Daoy (cell line): Measurements from ENCODE around the gene PGAP6. TPM values are rescaled to one million over a fixed set of nuclear protein-coding genes. Genes with fewer than 3 reads are reported as not detected.
"Not testable (repeated sequence)": the region's sequence is repeated elsewhere in the genome, so short reads cannot be mapped to it uniquely, and the experiment has no call there.

Experiments
- DNase-seq: peaks from one replicate; pipeline ENCODE4 v3.0.0-alpha.2; 2015; ENCODE audit warnings: low read depth
- total RNA-seq: library from RNA; depleted of rRNA; stranded (reverse); fragments of >200 nt; shearing (Covaris generic); gene quantifications from 2 replicates; pipeline ENCODE4 v1.2.3, GENCODE V29; 2014

The PGAP6 gene
- total RNA-seq, 1 experiment from 2014 or later: 22.1 TPM

DNA sequence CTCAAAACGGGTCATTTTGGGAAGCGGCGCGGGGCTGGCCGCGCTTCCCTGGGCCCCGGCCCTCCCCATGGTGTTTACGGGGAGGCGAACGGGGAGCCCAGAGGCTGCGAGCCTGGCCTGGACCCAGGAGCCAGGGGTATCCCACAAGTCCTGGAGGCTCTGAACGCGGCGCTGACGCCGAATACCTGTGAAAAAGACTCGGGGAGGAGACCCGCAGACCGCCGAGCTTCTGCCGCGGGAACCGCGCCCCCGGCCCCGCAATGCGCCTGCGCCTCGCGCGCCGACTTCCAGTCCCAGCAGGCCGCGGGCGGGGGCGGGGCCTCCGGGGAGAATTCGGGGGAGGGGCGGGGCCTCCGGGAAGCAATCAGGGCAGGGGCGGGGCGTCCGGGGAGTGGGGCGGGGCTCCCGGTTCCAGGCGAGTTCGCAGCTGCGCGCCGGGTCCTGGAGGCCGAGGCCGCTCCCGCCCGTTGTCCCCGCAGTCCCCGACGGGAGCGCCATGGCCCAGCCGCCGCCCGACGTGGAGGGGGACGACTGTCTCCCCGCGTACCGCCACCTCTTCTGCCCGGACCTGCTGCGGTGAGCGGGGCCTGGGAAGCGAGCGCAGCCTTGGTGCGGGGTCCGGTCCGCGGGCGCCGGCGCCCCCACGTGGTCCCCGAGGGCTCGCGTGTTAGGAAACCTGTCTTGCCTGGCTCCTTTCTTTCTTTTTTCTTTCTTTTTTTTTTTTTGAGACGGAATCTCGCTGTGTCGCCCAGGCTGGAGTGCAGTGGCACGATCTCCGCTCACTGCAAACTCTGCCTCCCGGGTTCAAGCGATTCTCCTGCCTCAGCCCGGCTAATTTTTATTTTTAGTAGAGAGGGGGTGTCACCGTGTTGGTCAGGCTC lies 19.9 kb upstream of the PGAP6 start, which contains the start of gene DECR2:
Gene DECR2 (plus strand): TSS at position 418 of the 881 bp plus-strand sequence. CDS start 79 bp downstream, at position 497.
- DNase-seq: peak; percentile 90

DNA sequence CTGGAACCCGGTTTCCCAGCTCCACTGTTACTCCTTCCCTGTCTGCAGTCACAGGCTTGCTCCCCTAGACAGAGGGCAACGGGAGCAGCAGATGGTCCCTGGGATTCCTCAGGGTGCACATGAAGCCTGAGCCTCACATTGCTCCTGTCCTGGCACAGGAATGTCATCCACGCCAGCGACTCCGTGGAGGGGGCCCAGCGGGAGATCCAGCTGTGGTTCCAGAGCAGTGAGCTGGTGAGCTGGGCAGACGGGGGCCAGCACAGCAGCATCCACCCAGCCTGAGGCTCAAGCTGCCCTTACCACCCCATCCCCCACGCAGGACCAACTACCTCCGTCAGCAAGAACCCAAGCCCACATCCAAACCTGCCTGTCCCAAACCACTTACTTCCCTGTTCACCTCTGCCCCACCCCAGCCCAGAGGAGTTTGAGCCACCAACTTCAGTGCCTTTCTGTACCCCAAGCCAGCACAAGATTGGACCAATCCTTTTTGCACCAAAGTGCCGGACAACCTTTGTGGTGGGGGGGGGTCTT lies 18.3 kb upstream of the PGAP6 start:
- DNase-seq: no peak

DNA sequence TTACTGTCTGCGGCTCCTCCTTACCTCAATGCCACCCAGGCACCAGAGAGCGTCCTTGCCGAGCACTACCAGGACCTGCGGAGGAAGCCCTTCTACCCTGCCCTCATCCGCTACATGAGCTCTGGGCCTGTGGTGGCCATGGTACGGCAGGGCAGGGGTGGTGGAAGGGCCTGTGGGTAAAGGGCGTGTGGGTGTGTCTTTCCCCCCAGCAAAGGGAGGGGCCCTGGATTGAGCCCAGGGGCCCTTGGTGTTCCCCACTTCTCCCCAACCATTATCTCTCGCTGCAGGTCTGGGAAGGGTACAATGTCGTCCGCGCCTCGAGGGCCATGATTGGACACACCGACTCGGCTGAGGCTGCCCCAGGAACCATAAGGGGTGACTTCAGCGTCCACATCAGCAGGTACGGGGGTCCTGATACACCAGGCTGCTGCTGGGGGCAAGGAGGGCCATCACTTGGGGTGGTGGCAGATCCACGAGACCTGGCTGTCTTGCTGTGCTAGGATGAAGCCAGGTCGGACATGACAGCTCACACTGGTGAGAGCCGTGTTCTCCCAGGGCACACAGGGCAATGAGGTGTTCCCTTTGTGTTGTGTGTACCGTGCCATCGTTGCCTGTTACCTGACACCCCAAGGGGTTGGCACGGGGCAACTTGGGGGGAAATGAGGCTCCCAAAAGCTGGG lies 17.7 kb upstream of the PGAP6 start:
- no peak for DNase-seq

DNA sequence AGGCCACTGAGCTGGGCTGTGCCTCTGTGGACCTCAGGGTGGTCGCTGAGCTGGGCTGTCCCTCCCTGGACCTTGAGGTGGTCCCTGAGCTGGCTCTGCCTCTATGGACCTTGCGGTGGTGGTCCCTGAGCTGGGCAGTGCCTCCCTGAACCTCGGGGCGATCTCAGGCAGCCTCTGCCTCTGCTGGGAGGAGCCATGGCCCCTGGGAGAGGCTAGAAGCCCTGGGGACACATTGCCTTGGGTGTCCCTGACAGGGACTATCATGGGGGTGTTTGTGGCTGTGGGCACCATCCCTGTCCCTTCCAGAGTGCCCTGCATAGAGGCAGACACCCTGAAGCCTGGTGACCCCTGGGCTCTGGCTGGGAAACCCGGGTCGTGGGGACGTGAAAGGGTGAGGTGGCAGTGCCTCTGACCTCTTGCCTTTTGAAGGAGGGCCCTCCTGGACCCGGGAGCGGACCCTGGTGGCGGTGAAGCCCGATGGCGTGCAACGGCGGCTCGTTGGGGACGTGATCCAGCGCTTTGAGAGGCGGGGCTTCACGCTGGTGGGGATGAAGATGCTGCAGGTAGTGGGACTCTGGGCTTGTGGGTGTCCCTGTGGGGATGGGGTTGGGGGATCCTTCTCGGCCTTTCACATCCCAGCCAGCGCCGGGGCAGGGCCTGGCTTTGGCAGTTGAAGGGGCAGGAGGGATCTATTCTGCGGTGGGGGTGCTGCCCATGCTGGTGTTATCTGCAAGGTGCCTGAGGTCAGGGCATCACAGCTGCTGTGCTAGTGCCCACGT lies 17.0 kb upstream of the PGAP6 start:
- no peak for DNase-seq

DNA sequence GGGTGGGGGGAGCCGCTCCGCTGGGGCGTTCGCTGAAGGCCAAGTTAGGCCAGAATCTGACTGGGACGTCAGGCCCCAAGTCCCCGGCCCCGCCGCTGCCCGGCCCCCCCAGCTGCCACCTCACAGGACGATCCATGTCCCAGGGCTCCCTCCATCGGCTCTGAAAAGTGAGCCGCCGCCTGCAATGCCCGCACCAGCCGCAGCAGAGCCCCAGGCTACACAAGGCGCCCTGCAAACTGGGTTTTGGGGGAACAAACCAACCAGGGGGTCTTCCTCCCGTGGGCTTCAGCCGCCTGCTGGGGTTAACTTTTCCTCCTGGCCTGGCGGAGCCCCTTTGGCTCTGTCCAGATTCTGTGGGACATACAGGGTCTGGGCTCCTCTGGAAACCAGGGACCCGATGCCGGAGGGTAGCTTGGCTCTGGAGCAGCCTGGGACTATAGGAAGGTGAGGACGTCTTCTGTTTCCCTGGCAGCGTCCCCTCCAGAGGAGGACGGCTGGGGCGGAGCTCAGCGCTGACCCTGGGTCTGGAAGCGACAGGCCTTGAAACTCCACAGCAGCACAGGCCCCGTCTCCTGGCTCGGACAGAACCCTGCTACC lies 16.1 kb upstream of the PGAP6 start:
- peak; percentile 61 for DNase-seq

DNA sequence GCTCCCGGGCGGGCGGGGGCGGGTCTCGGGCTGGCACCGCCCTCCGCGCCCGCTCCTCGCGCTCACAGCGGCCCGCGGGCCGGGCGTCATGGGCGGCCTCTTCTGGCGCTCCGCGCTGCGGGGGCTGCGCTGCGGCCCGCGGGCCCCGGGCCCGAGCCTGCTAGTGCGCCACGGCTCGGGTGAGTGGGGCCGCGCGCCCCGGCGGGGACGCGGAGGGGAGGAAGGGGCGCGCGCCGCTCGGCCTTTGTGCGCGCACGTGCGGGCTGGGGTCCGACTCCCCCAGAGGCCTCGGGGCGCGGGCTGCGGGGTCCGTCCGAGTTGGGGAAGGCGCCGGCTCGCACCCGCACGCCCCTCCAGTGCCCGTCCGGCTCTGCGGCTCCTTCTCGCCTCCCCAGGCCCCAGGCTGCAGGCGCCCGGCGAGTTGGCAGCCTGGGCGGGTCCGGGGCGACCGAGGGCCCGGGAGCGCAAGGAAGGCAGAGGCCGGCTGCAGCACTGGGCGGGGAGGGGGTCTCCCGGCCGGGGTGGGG lies 15.4 kb upstream of the PGAP6 start, which contains the start of gene NME4:
Gene NME4 (plus strand): TSS at position 65 of the 527 bp plus-strand sequence. CDS start 24 bp downstream, at position 89.
- peak; percentile 36 for DNase-seq

DNA sequence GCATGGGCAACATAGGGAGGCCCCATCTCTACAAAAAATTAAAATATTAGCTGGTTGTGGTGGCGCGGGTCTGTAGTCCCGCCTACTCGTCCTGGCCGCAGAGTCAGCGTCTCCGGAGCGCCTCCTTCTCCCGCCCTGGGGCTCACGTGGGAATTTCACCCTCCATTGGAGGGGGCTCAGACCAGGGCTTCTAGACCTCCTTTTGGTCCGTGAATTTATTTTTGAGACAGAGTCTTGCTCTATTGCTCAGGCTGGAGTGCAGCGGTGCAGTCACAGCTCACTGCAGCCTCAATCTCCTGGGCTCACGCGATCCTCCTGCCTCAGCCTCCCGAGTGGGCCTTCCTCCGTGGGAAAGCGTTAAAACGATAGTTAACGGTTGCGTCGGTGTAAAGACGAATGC lies 14.8 kb upstream of the PGAP6 start:
- DNase-seq: peak; percentile 63

DNA sequence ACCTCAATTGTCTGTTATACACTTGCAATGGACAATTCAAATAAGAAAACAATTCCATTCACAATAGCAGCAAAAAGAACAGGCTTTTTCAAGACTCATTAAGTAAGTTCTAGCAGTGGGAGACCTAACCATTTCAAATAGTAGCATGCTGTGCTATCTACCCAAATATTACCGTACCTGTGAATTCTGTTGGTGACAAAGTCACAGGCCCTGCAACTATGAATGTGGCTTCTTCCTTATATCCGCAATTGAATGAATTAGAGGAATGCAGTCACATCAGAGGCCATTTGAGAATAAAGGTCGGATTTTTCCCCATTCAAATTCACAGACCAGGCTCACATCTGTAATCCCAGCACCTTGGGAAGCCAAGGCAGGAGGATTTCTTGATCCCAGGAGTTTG lies 14.4 kb upstream of the PGAP6 start:
- no peak for DNase-seq

DNA sequence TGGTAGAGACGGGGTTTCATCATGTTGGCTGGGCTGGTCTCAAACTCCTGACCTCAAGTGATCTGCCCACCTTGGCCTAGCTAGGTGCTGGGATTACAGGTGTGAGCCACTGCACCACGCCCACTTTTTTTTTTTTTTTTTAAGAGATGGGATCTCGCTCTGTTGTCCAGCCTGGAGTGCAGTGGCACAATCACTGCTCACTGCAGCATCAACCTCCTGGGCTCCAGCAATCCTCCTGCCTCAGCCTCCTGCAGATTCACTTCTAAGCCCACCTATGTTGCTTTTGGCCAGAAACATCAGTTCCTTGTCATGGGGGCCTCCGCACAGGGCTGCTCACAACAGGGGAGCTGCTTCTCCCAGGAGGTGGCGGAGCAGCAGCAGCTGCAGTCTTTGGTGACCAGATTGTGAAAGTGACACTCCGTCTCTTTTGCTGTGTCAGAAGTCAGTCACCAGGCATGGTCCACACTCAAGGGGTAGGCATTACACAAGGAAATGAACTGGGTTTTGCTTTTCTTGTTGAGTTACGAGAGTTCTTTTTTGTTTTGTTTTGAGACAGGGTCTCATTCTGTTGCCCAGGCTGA lies 10.8 kb upstream of the PGAP6 start:
- DNase-seq: no peak

DNA sequence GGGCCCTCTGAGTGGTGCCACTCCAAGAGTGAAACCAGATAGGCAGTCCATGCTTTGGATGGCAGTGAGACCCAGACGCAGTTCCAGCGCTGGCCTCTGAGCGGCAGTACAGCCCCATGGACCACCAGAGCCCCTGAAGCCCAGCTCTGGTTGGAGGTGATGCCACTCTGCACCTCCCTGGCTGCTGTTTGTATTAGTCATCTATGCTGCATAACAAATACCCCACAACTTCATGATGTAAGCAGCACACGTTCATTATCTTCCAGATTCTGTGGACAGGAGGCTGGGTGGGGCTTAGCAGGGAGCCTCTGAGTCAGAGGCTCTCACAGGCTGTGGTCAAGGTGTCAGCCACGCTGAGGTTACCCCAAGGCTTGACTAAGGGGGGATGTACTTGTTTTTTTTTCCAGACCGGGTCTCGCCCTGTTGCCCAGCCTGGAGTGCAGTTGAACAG lies 10.1 kb upstream of the PGAP6 start:
- peak; percentile 82 for DNase-seq

DNA sequence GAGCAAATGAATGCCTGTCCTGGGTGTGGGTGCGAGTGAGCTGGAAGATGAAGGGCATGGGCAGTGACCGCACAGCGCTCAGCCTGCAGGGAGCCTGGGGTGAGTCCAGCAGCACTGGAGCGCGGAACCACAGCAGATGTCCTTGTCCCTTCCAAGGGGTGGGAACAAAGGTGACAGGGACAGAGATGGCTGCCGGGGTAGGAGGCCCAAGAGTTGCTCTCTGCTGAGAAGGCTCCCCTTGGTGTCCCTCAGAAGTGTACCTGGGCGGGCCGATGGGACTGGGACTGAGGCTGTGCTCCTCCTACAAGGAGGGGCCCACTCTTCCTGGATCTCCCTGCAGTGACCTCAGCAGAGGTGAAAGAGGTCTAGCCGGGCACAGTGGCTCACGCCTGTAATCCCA lies 7.6 kb upstream of the PGAP6 start:
- DNase-seq: no peak

DNA sequence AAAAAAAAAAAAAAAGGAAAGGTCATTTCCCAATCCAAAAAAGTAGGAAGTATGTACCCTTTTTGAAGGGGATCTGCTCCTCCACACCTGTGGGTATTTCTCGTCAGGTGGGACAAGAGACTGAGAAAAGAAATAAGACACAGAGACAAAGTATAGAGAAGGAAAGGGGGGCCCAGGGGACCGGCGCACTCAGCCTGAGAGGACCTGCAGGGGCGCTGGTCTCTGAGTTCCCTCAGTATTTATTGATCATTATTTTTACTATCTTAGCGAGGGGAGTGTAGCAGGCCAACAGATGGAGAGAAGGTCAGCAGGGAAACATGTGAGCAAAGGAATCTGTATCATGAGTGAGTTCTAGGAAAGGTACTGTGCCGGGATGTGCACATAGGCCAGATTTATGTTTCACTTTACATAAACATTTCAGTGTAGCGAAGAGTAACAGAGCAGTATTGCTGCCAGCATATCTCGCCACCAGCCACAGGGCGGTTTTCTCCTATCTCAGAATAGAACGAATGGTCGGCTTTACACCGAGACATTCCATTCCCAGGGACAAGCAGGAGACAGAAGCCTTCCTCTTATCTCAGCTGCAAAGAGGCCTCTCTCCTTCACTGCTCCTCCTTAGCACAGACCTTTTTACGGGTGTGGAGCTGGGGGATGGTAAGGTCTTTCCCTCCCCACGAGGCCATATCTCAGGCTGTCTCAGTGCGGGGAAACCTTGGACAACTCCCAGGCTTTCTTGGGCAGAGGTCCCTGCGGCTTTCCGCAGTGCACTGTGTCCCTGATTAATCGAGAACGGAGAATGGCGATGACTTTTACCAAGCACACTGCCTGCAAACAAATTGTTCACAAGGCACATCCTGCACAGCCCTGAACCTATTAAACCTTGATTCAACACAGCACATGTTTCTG lies 6.2 kb upstream of the PGAP6 start:
- DNase-seq: not testable (repeated sequence)

DNA sequence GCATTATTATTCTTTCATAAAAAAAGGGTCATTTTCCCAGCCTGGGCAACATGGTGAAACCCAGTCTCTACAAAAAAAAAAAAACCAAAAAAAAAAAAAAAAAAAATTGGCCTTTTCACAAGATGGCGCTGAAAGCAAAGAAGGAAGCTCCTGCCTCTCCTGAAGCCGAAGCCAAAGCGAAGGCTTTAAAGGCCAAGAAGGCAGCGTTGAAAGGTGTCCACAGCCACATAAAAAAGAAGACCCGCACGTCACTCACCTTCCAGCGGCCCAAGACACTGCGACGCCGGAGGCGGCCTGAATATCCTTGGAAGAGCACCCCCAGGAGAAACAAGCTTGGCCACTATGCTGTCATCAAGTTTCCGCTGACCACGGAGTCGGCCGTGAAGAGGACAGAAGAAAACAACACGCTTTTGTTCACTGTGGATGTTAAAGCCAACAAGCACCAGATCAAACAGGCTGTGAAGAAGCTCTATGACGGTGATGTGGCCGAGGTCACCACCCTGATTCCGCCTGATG lies 4.9 kb upstream of the PGAP6 start:
- no peak for DNase-seq

DNA sequence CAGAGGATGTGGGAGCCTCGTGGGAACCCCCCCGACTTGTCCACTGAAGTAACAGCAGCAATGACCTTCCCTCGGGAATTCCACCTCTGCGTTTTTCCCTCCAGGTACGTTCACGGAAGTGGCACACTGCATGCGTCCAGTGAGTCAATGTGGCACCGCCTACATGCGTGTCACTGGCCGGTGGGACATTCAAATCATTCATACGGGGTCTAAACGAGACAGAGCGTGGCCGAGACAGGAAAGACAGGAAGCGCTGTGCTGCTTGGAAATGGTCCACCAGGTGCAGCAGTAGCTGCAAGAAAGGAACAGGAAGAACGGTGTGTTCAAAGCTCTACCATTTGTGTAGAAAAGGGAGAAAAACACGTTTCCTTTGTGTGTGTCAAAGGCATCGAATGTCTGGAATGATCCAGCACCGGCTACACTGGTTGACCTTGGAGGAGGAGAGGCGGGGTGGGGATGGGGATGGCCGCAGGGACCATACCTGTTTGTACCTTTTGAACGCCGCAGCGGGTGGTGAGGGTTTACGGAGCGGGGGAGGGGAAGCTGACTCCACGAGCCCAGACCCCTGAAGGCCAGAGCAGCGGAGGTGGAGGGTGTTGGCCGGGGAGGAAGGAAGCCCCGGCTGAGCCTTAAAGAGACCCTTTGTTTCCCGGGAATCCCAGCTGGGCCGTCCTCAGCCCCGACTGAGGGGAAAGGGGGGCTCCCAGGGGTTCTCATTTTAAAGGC lies 1.7 kb upstream of the PGAP6 start:
- DNase-seq: peak; percentile 39

DNA sequence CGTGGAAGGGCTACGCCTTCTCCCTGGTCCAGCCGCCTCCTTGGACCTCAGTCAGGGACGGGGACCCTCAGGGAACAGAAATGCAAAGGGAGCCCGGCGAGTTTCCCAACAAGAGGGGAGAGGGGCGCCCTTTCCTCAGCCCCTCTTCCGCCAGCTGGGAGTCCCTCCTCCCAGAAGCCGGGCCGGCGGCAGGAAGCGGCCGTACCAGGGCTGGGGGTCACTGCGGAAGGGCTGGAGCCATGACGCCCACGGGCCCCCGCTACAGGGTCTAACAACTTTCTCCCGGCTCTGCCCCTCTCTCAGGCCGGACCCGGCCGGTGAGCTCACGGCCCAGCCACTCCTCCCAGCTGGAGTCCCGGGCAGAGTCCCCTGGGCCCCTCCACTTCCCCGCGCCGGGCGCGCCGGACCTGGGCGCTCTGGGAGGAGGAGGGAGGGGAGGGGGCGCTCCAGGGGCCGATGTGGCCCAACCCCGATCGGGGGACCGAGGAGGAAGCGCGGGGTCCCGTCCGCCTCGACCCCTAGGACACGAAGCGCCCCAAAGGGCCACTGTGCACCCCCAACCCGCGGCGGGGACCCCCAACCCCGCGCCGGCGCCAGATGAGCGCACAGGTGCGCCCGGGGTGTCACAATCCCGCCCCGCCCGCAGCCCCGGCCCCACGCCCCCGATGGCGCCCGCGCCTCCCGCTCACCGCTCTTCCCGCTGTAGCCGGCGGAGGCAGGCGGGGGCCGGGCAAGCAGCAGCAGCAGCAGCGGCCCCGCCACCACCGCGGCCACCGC lies 578 bp downstream of the PGAP6 start:
- no peak for DNase-seq

DNA sequence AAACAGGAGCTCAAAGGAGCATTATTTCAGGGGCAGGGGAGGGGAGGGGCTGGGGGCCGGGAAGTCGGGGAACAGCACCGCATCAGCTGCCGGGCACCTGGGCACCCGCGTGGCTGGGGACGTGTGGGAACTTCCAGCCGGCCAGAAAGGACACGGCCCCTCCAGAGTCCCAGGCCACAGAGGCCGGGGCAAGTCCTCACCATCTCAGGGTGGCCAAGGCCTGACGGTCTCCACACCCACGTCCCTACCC lies 1.1 kb downstream of the PGAP6 start:
- DNase-seq: no peak

DNA sequence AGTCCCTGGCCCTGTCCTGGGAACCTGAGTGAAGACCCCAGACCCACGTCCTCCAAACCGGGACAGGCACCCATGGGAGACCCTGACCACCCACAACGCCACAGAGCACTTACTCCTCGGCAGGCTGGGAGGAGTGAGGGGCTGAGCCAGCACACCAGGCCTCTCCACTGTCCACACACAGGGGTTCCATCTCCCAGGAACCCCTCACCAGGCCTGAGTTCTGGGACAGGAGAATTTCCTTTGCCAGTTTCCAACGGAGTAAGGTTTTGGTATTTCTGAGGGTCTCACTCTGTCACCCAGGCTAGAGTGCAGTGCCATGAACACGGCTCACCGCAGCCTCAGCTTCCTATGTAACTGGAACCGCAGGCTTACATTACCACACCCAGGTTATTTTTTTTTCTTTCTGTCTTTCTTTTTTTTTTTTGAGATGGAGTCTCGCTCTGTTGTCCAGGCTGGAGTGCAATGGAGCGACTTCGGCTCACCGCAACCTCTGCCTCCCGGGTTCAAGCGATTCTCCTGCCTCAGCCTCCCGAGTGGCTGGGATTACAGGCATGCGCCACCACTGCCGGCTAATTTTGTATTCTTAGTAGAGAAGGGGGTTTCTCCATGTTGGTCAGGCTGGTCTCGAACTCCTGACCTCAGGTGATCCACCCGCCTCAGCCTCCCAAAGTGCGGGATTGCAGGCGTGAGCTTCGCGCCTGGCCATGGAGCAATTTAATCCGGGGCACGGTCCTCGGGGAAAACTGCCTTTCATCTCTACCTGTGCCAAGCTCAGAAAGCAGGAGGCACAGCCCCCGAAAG lies 1.6 kb downstream of the PGAP6 start:
- no peak for DNase-seq
